Endodermal cell (in vitro differentiated cells): ENCODE measurements around the gene FAM210B. TPM values are rescaled to one million over a fixed set of nuclear protein-coding genes. Genes with fewer than 3 reads are reported as not detected.
"Not testable (repeated sequence)": the region's sequence is repeated elsewhere in the genome, so short reads cannot be mapped to it uniquely, and the experiment has no call there.

Experiments used
- DNase-seq: peaks from one replicate; pipeline ENCODE4 v3.0.0-alpha.2; 2017
- H3K27ac ChIP-seq: 2 replicates; pipeline ENCODE4 v1.5.1; 2013; ENCODE audit warnings: mild to moderate bottlenecking, low read depth, low read length, moderate library complexity
- H3K27me3 ChIP-seq: 2 replicates; pipeline ENCODE4 v1.6.1; 2013; ENCODE audit warnings: mild to moderate bottlenecking, low read length, moderate library complexity; ENCODE audit not compliant: insufficient read depth, control insufficient read depth, poor library complexity, severe bottlenecking
- H3K36me3 ChIP-seq: 2 replicates; pipeline ENCODE4 v1.7.0; 2013; ENCODE audit warnings: mild to moderate bottlenecking, low read length, moderate library complexity; ENCODE audit not compliant: control insufficient read depth, insufficient read depth
- H3K4me1 ChIP-seq: one replicate; pipeline ENCODE4 v1.7.0; 2013; ENCODE audit warnings: low read length; ENCODE audit not compliant: control insufficient read depth, insufficient read depth
- H3K4me3 ChIP-seq: 2 replicates; pipeline ENCODE4 v1.5.1; 2013; ENCODE audit warnings: mild to moderate bottlenecking, low read length, moderate library complexity
- H3K9ac ChIP-seq: 2 replicates; pipeline ENCODE4 v1.6.1; 2013; ENCODE audit warnings: mild to moderate bottlenecking, low read length, moderate library complexity; ENCODE audit not compliant: poor library complexity, severe bottlenecking; ENCODE audit errors: extremely low read depth
- H3K9me3 ChIP-seq: 2 replicates; pipeline ENCODE4 v1.6.1; 2013; ENCODE audit warnings: mild to moderate bottlenecking, low read length, moderate library complexity; ENCODE audit not compliant: control insufficient read depth
- H3K27ac Mint-ChIP-seq: 2 replicates; pipeline ENCODE4 v1.8.0; 2020; ENCODE audit warnings: mixed read lengths
- H3K27me3 Mint-ChIP-seq: 2 replicates; pipeline ENCODE4 v1.8.0; 2021; ENCODE audit warnings: mild to moderate bottlenecking, mixed read lengths; ENCODE audit not compliant: insufficient read depth
- H3K36me3 Mint-ChIP-seq: 2 replicates; pipeline ENCODE4 v1.8.0; 2020; ENCODE audit warnings: low read depth, mixed read lengths
- H3K4me1 Mint-ChIP-seq: 2 replicates; pipeline ENCODE4 v1.8.0; 2020; ENCODE audit warnings: mixed read lengths
- H3K4me3 Mint-ChIP-seq: 2 replicates; pipeline ENCODE4 v1.8.0; 2020; ENCODE audit warnings: mild to moderate bottlenecking, moderate library complexity, mixed read lengths
- H3K9me3 Mint-ChIP-seq: 2 replicates; pipeline ENCODE4 v1.8.0; 2020; ENCODE audit warnings: mild to moderate bottlenecking, mixed read lengths
- CTCF ChIP-seq: fragments of 200-600 bp; sonication (generic); conservative IDR thresholded peaks from 2 replicates; pipeline ENCODE4 v1.5.0; 2021; ENCODE audit warnings: antibody characterized with exemption, mild to moderate bottlenecking
- WGBS, 2 experiments: methylation state at CpG; one replicate each; pipeline versions ENCODE4 v1.1.5 to v1.1.7; 2013; ENCODE audit warnings: missing lambda C conversion rate in 2 of 2, mixed read lengths in 1 of 2; ENCODE audit not compliant: insufficient coverage in 1 of 2, insufficient read length in 1 of 2; 5-methylcytosine and 5-hydroxymethylcytosine counted together
- total RNA-seq, 2 donors: library from RNA; stranded (reverse); fragmentation: NEBNext Ultra II Directional in 1 of 2; extraction: Animal tissue kit (Norgen Biotek cat#: 25700) in 1 of 2; gene quantifications; 2 replicates in 1 of 2; 3 replicates in 1 of 2; pipeline ENCODE4 v1.2.1, GENCODE V29; 2021

The FAM210B gene
- total RNA-seq, 2 donors from 2014 or later = 16.8 to 34.1 TPM

GRCh38 chr20:56386219-56386618 is 27.4 kb downstream of the FAM210B start:
- no peak overlapping the region for H3K27ac ChIP-seq
- H3K4me3 ChIP-seq = no peak overlapping the region
- no peak overlapping the region for H3K27ac Mint-ChIP-seq
- WGBS, 2 experiments = 93 to 96% methylated on average over 6 of the region's 6 CpGs
- H3K36me3 ChIP-seq = peaks cover 85% of the 10 kb centered on the region
- H3K9me3 ChIP-seq = no peaks in the 10 kb centered on the region
- no peaks in the 10 kb centered on the region for H3K27me3 Mint-ChIP-seq
- no peak overlapping the region for H3K9ac ChIP-seq
- DNase-seq = no peak
- no peaks in the 10 kb centered on the region for H3K9me3 Mint-ChIP-seq
- peaks cover 72% of the 10 kb centered on the region for H3K36me3 Mint-ChIP-seq
- no peaks in the 10 kb centered on the region for H3K27me3 ChIP-seq
- H3K4me3 Mint-ChIP-seq = no peak overlapping the region
- peaks cover 22% of the 10 kb centered on the region for H3K4me1 Mint-ChIP-seq
- no peak for TF ChIP-seq CTCF
- H3K4me1 ChIP-seq = peaks cover 4% of the 10 kb centered on the region

GRCh38 chr20:56388882-56389281 is 30.1 kb downstream of the FAM210B start:
- Mint-ChIP-seq H3K4me1 (peaks cover 22% of the 10 kb centered on the region), H3K27ac (no peak overlapping the region), H3K27me3 (no peaks in the 10 kb centered on the region), H3K36me3 (peaks cover 49% of the 10 kb centered on the region), H3K4me3 (no peak overlapping the region), H3K9me3 (no peaks in the 10 kb centered on the region)
- H3K36me3 ChIP-seq = peaks cover 60% of the 10 kb centered on the region
- no peak for DNase-seq
- H3K27me3 ChIP-seq = no peaks in the 10 kb centered on the region
- peaks cover 4% of the 10 kb centered on the region for H3K4me1 ChIP-seq
- no peak overlapping the region for H3K9ac ChIP-seq
- H3K4me3 ChIP-seq = no peak overlapping the region
- 74 to 87% methylated on average over 4 of the region's 4 CpGs for WGBS, 2 experiments
- TF ChIP-seq CTCF = no peak
- H3K9me3 ChIP-seq = no peaks in the 10 kb centered on the region
- H3K27ac ChIP-seq = no peak overlapping the region

- no peak for DNase-seq
- TF ChIP-seq CTCF = no peak
- peak overlapping the region; percentile 2 for H3K27ac Mint-ChIP-seq
- H3K36me3 ChIP-seq = peaks cover 51% of the 10 kb centered on the region
- WGBS, 2 experiments = 92 to 99% methylated on average over 4 of the region's 4 CpGs
- H3K36me3 Mint-ChIP-seq = peaks cover 44% of the 10 kb centered on the region
- H3K27ac ChIP-seq = no peak overlapping the region
- H3K27me3 Mint-ChIP-seq = no peaks in the 10 kb centered on the region
- peaks cover 22% of the 10 kb centered on the region for H3K4me1 Mint-ChIP-seq
- no peaks in the 10 kb centered on the region for H3K27me3 ChIP-seq
- peak overlapping the region; percentile 98 for H3K4me3 ChIP-seq
- H3K4me3 Mint-ChIP-seq = no peak overlapping the region
- H3K4me1 ChIP-seq = peaks cover 4% of the 10 kb centered on the region
- no peaks in the 10 kb centered on the region for H3K9me3 ChIP-seq
- H3K9ac ChIP-seq = no peak overlapping the region
- no peaks in the 10 kb centered on the region for H3K9me3 Mint-ChIP-seq
Observed at GRCh38 chr20:56389807-56390206, 31.0 kb downstream of the FAM210B start.

GRCh38 chr20:56390396-56390795 is 31.6 kb downstream of the FAM210B start:
- H3K27me3 Mint-ChIP-seq, H3K9me3 Mint-ChIP-seq, H3K9ac ChIP-seq, DNase-seq, H3K4me1 ChIP-seq, H3K9me3 ChIP-seq, H3K27ac ChIP-seq, H3K4me3 Mint-ChIP-seq, H3K27ac Mint-ChIP-seq, H3K27me3 ChIP-seq: not testable (repeated sequence)
- 92% methylated on average over 9 of the region's 9 CpGs; no CpG with 5 or more reads in 1 of the 2 experiments for WGBS, 2 experiments
- H3K36me3 Mint-ChIP-seq = peaks cover 45% of the 10 kb centered on the region
- Histone ChIP-seq H3K4me3 (peak overlapping the region; percentile 98), H3K36me3 (peaks cover 47% of the 10 kb centered on the region)
- H3K4me1 Mint-ChIP-seq = peaks cover 22% of the 10 kb centered on the region
